HepG2 (cell line): Measurements from ENCODE around the gene DCUN1D2. TPM values are rescaled to one million over a fixed set of nuclear protein-coding genes. Genes with fewer than 3 reads are reported as not detected.

Experiments used
- CBFB ChIP-seq: sonication (generic); formaldehyde crosslinking; IDR thresholded peaks from 2 replicates; pipeline ENCODE4 v1.4.0; 2020; ENCODE audit warnings: missing genetic modification reagents
- FOSL2 ChIP-seq: sonication (generic); formaldehyde crosslinking; IDR thresholded peaks from 2 replicates; pipeline ENCODE4 v1.4.0; 2020; ENCODE audit warnings: missing genetic modification reagents
- FOXP1 ChIP-seq, 2 experiments: fragments of 450-650 bp in 1 of 2; IDR thresholded peaks; 2 replicates each; pipeline ENCODE4 v1.6.1; 2017 to 2018; ENCODE audit warnings: antibody characterized with exemption in 1 of 2
- GPBP1L1 ChIP-seq: sonication (generic); formaldehyde crosslinking; IDR thresholded peaks from 2 replicates; pipeline ENCODE4 v1.5.0; 2020; ENCODE audit warnings: mild to moderate bottlenecking, missing genetic modification reagents
- HBP1 ChIP-seq: IDR thresholded peaks from 2 replicates; pipeline ENCODE4 v1.6.1; 2016; ENCODE audit warnings: low read depth, control low read depth
- HIVEP1 ChIP-seq: sonication (generic); formaldehyde crosslinking; IDR thresholded peaks from 2 replicates; pipeline ENCODE4 v1.4.0; 2020; ENCODE audit warnings: mild to moderate bottlenecking, missing genetic modification reagents
- JUNB ChIP-seq: sonication (generic); formaldehyde crosslinking; IDR thresholded peaks from 2 replicates; pipeline ENCODE4 v1.8.0; 2022; ENCODE audit warnings: missing genetic modification reagents, mild to moderate bottlenecking, borderline replicate concordance
- NFATC3 ChIP-seq: sonication (generic); formaldehyde crosslinking; IDR thresholded peaks from 2 replicates; pipeline ENCODE4 v1.5.1; 2020; ENCODE audit warnings: mild to moderate bottlenecking, missing genetic modification reagents
- RBFOX2 ChIP-seq: fragments of 200-400 bp; formaldehyde crosslinking; IDR thresholded peaks from 2 replicates; pipeline ENCODE4 v1.6.1; 2017; ENCODE audit warnings: low read depth, mild to moderate bottlenecking, low read length
- TEF ChIP-seq: sonication (generic); formaldehyde crosslinking; IDR thresholded peaks from 2 replicates; pipeline ENCODE4 v1.5.0; 2020; ENCODE audit warnings: missing genetic modification reagents
- TSC22D2 ChIP-seq: sonication (generic); formaldehyde crosslinking; IDR thresholded peaks from 2 replicates; pipeline ENCODE4 v1.5.1; 2020; ENCODE audit warnings: missing genetic modification reagents, mild to moderate bottlenecking, borderline replicate concordance
- U2AF1 ChIP-seq: fragments of 200-400 bp; formaldehyde crosslinking; optimal IDR thresholded peaks from 2 replicates; pipeline ENCODE3; 2017; ENCODE audit warnings: mild to moderate bottlenecking, low read depth, low read length
- polyA plus RNA-seq, 8 experiments: library from polyadenylated mRNA; depleted of rRNA in 3 of 8; stranded (reverse) in 7 of 8; unstranded in 1 of 8; fragments of >200 nt; fragmentation: Illumina TruSeq in 4 of 8; extraction: Trizol in 4 of 8; gene quantifications; 2 replicates each; pipeline versions ENCODE4 v1.2.1 to v1.2.3, GENCODE V29; 2011 to 2016; ENCODE audit warnings: low read depth in 4 of 8, missing spikeins in 1 of 8, mixed read lengths in 1 of 8; ENCODE audit not compliant: insufficient read depth in 1 of 8
- total RNA-seq, 5 experiments: library from RNA; depleted of rRNA; stranded (reverse); fragments of >200 nt; fragmentation: Illumina TruSeq; extraction: Trizol; gene quantifications; 2 replicates each; pipeline ENCODE4 v1.2.3, GENCODE V29; 2016; ENCODE audit warnings: low read depth in 1 of 5
- TF ChIP-seq, protein P1 (sequence below), 2 experiments: fragments of 450-650 bp in 1 of 2; sonication (generic) in 1 of 2; formaldehyde crosslinking; IDR thresholded peaks; 2 replicates each; pipeline versions ENCODE4 v1.5.0 to v1.8.0; 2020 to 2022; ENCODE audit warnings: mild to moderate bottlenecking in 1 of 2, missing genetic modification reagents in 1 of 2
- TF ChIP-seq, protein P2 (sequence below): sonication (generic); formaldehyde crosslinking; IDR thresholded peaks from 2 replicates; pipeline ENCODE4; 2020; ENCODE audit warnings: missing genetic modification reagents, mild to moderate bottlenecking, borderline replicate concordance

DCUN1D2 gene
- total and polyA plus RNA-seq, 2 of the 13 experiments (the other 11 are each of a cell fraction or from before 2014, with no cell fraction given), result 9.1 to 9.6 TPM

DNA sequence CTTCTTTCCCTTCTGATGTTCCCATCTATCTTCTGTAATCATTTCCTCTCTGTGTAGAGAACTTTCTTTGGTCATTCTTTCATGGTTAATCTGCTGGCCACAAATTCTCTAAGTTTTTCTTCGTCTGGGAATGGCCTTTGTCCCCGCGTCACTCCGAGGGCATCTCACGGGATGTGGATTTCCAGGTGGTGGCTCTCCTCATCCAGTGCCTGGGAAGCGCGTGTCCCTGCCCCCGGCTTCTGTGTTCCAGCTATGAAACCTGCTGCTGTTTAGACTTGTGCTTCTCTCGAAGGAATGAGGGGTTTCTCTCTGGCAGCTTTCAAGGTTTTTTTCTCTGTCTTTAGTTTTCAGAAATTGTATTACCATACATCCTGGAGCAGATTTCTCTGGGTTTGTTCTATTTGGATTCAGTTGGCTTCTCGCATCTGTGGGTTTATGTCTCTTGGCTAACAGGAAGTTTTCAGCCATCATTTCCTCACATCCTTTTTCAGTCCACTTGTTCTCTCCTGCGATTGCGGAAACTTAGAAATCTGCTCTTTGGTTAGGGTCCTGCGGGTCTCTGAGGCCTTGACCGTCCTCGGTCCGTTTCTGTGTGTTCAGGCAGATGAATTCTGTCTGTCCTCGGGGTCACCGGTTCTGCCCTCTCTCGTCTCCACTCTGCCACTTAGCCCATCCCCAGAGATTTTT lies 36.9 kb upstream of the DCUN1D2 start (continued):
- TF ChIP-seq FOSL2 (CRISPR knock-in tag) (no peak), JUNB (CRISPR knock-in tag) (no peak), HBP1 (CRISPR knock-in tag) (no peak), TEF (no peak), U2AF1 (no peak), CBFB (no peak), GPBP1L1 (CRISPR knock-in tag) (no peak), HIVEP1 (CRISPR knock-in tag) (no peak), RBFOX2 (no peak), TSC22D2 (CRISPR knock-in tag) (no peak), FOXP1 (IDR thresholded peaks at IDR 0.05) (no peak), FOXP1 (CRISPR knock-in tag; IDR thresholded peaks at IDR 0.05) (no peak), NFATC3 (CRISPR knock-in tag) (no peak)
- TF ChIP-seq, protein P1, sequence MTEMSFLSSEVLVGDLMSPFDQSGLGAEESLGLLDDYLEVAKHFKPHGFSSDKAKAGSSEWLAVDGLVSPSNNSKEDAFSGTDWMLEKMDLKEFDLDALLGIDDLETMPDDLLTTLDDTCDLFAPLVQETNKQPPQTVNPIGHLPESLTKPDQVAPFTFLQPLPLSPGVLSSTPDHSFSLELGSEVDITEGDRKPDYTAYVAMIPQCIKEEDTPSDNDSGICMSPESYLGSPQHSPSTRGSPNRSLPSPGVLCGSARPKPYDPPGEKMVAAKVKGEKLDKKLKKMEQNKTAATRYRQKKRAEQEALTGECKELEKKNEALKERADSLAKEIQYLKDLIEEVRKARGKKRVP (CRISPR knock-in tag; IDR thresholded peaks at IDR 0.05), result no peak
- TF ChIP-seq, protein P2, sequence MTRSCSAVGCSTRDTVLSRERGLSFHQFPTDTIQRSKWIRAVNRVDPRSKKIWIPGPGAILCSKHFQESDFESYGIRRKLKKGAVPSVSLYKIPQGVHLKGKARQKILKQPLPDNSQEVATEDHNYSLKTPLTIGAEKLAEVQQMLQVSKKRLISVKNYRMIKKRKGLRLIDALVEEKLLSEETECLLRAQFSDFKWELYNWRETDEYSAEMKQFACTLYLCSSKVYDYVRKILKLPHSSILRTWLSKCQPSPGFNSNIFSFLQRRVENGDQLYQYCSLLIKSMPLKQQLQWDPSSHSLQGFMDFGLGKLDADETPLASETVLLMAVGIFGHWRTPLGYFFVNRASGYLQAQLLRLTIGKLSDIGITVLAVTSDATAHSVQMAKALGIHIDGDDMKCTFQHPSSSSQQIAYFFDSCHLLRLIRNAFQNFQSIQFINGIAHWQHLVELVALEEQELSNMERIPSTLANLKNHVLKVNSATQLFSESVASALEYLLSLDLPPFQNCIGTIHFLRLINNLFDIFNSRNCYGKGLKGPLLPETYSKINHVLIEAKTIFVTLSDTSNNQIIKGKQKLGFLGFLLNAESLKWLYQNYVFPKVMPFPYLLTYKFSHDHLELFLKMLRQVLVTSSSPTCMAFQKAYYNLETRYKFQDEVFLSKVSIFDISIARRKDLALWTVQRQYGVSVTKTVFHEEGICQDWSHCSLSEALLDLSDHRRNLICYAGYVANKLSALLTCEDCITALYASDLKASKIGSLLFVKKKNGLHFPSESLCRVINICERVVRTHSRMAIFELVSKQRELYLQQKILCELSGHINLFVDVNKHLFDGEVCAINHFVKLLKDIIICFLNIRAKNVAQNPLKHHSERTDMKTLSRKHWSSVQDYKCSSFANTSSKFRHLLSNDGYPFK (CRISPR knock-in tag), result no peak
- TF ChIP-seq, all 625 proteins: peak for 0
